Mesodermal cell (in vitro differentiated cells): Measurements from ENCODE around the gene UMODL1.

Experiments used
- H3K27ac ChIP-seq: 2 replicates; pipeline ENCODE4 v1.7.0; 2013; ENCODE audit warnings: mild to moderate bottlenecking, low read depth, low read length, moderate library complexity; ENCODE audit not compliant: severe bottlenecking
- H3K36me3 ChIP-seq: 2 replicates; pipeline ENCODE4 v1.7.1; 2013; ENCODE audit warnings: mild to moderate bottlenecking, low read length, moderate library complexity; ENCODE audit not compliant: control insufficient read depth, insufficient read depth
- H3K4me1 ChIP-seq: one replicate; pipeline ENCODE4 v1.7.1; 2013; ENCODE audit warnings: mild to moderate bottlenecking, low read length; ENCODE audit not compliant: insufficient read depth, control insufficient read depth, poor library complexity, severe bottlenecking
- H3K4me3 ChIP-seq: 2 replicates; pipeline ENCODE4 v1.7.0; 2013; ENCODE audit warnings: low read length, control low read depth, mild to moderate bottlenecking; ENCODE audit not compliant: insufficient read depth, poor library complexity, severe bottlenecking; ENCODE audit errors: extremely low read depth
- H3K9me3 ChIP-seq: 2 replicates; pipeline ENCODE4 v1.7.1; 2013; ENCODE audit warnings: mild to moderate bottlenecking, low read length, moderate library complexity; ENCODE audit not compliant: control insufficient read depth
- WGBS, 2 experiments: methylation state at CpG; one replicate each; pipeline ENCODE4 v1.1.5; 2013; ENCODE audit warnings: missing lambda C conversion rate in 2 of 2; ENCODE audit not compliant: insufficient coverage in 2 of 2; 5-methylcytosine and 5-hydroxymethylcytosine counted together

Gene UMODL1

GRCh38 chr21:42028766-42029425, 42.2 kb upstream of the UMODL1 start:
- Histone ChIP-seq H3K27ac (no peak overlapping the region), H3K4me1 (no peaks in the 10 kb centered on the region), H3K4me3 (no peak overlapping the region), H3K36me3 (no peaks in the 10 kb centered on the region), H3K9me3 (no peaks in the 10 kb centered on the region)
- WGBS, 2 experiments, result 86 to 90% methylated on average over 8 to 9 of the region's 9 CpGs

GRCh38 chr21:42030311-42030710, 40.8 kb upstream of the UMODL1 start:
- Histone ChIP-seq H3K27ac (no peak overlapping the region), H3K9me3 (no peaks in the 10 kb centered on the region), H3K4me3 (no peak overlapping the region), H3K36me3 (no peaks in the 10 kb centered on the region), H3K4me1 (no peaks in the 10 kb centered on the region)
- WGBS, 2 experiments, result 82 to 91% methylated on average over 3 to 4 of the region's 4 CpGs

DNA sequence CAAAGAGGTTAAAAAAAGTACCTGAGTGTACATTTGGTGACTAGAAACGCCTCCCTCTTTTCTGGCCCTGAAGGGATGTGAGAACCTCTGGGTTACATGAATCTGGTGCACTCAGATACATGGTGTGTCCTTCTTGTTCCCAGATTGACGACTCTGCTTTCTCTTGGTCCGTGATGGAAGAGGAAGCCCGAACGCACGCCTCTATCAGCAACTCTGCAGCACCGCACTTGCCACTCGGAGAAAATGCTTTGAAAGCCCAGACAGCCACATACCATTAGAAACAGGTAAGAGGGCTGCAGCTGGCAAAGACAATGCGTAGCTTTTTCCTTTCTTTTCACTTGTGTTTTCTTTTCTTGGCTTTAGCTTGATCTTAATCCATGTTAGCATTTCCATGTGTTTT, 39.9 kb upstream of the UMODL1 start:
- Histone ChIP-seq H3K4me3 (no peak overlapping the region), H3K4me1 (no peaks in the 10 kb centered on the region), H3K36me3 (no peaks in the 10 kb centered on the region), H3K27ac (no peak overlapping the region), H3K9me3 (no peaks in the 10 kb centered on the region)
- WGBS, 2 experiments, result 86 to 87% methylated on average over 8 to 9 of the region's 9 CpGs

DNA sequence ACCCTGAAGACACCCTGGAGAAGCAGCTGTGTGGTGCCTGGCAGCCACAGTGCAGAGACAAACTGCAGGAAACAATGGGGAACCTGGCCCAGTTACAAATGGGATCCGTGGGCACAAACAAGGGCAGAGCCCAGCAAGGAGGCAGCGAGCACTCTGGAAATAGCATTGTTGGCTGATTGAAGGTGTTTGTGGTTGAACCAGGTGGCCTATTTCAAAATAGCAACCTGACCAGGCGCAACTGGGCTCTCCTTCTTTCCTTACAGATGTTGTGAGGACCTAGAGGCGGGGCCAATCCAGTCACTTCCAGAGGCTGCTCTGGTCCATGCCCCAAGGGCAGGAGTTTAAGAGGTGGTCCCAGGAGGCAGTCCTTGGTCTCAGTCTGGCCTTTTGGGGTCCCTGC, 39.3 kb upstream of the UMODL1 start:
- Histone ChIP-seq H3K27ac (no peak overlapping the region), H3K4me1 (no peaks in the 10 kb centered on the region), H3K4me3 (no peak overlapping the region), H3K36me3 (no peaks in the 10 kb centered on the region), H3K9me3 (no peaks in the 10 kb centered on the region)
- 74 to 85% methylated on average over 3 to 4 of the region's 4 CpGs for WGBS, 2 experiments

GRCh38 chr21:42032266-42032665, 38.9 kb upstream of the UMODL1 start:
- Histone ChIP-seq H3K4me1 (no peaks in the 10 kb centered on the region), H3K9me3 (no peaks in the 10 kb centered on the region), H3K36me3 (no peaks in the 10 kb centered on the region), H3K27ac (no peak overlapping the region), H3K4me3 (no peak overlapping the region)
- 95% methylated on average over 2 of the region's 2 CpGs; no CpG with 5 or more reads in 1 of the 2 experiments for WGBS, 2 experiments

DNA sequence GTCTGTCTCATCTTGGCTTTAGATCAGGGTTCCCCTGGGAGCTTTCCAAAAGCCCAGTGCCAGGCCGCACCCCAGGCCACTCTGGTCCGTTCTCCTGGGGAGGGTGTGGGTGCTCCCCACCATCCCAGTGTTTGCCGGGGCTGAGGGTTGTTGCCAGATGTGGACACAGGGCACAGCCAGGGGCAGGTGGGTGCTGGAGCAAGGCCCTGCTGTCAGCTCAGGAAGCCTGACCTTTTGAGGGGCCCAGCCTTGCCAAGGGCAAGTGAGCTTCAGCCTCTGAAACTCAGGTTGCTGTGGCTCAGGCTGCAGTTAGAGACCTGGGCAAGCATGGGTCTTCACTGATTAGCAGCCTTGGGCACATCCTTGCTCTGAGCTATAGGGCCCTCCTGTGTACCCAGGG, 38.1 kb upstream of the UMODL1 start:
- Histone ChIP-seq H3K36me3 (no peaks in the 10 kb centered on the region), H3K4me1 (no peaks in the 10 kb centered on the region)
- 88 to 100% methylated on average over 1 to 3 of the region's 3 CpGs for WGBS, 2 experiments

GRCh38 chr21:42036313-42036712, 34.8 kb upstream of the UMODL1 start:
- Histone ChIP-seq H3K36me3 (no peaks in the 10 kb centered on the region), H3K9me3 (no peaks in the 10 kb centered on the region), H3K4me3 (no peak overlapping the region), H3K4me1 (peaks cover 20% of the 10 kb centered on the region), H3K27ac (no peak overlapping the region)
- 71 to 94% methylated on average over 1 to 2 of the region's 2 CpGs for WGBS, 2 experiments

More for the DNA sequence above, 38.1 kb upstream of the UMODL1 start:
- H3K4me3 ChIP-seq, result no peak overlapping the region
- no peaks in the 10 kb centered on the region for H3K9me3 ChIP-seq
- H3K27ac ChIP-seq, result no peak overlapping the region

DNA sequence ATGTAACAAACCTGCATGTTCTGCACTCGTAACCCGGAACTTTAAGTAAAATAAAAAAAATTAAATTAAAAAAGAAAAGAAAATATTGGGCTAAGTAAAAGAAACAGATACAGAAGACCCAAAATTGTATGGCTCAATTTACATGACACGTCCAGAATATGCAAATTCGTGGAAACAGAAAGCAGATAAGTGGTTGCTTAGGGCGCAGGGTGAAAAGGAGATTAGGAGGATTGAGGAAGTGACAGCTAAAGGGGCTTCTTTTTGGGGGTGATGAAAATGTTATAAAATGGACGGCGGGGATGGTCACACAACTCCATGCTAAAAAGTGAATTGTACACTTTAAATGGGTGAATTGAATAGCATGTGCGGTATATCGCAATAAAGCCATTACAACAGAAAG, 33.6 kb upstream of the UMODL1 start:
- Histone ChIP-seq H3K4me3 (no peak overlapping the region), H3K36me3 (no peaks in the 10 kb centered on the region), H3K9me3 (no peaks in the 10 kb centered on the region), H3K27ac (peak overlapping the region; percentile 16), H3K4me1 (peaks cover 24% of the 10 kb centered on the region)
- WGBS, 2 experiments, result 93 to 94% methylated on average over 6 to 7 of the region's 9 CpGs

GRCh38 chr21:42037943-42038342, 33.2 kb upstream of the UMODL1 start:
- Histone ChIP-seq H3K27ac (peak overlapping the region; percentile 16), H3K4me1 (peaks cover 24% of the 10 kb centered on the region), H3K4me3 (no peak overlapping the region), H3K9me3 (no peaks in the 10 kb centered on the region), H3K36me3 (no peaks in the 10 kb centered on the region)
- whole genome bisulfite sequencing, 2 experiments, result 84 to 100% methylated on average over 1 to 11 of the region's 12 CpGs

- Histone ChIP-seq H3K36me3 (no peaks in the 10 kb centered on the region), H3K4me1 (peaks cover 24% of the 10 kb centered on the region), H3K4me3 (no peak overlapping the region), H3K27ac (no peak overlapping the region), H3K9me3 (no peaks in the 10 kb centered on the region)
- 89 to 91% methylated on average over 10 of the region's 10 CpGs for WGBS, 2 experiments
Observed at GRCh38 chr21:42038393-42038792, 32.7 kb upstream of the UMODL1 start.

DNA sequence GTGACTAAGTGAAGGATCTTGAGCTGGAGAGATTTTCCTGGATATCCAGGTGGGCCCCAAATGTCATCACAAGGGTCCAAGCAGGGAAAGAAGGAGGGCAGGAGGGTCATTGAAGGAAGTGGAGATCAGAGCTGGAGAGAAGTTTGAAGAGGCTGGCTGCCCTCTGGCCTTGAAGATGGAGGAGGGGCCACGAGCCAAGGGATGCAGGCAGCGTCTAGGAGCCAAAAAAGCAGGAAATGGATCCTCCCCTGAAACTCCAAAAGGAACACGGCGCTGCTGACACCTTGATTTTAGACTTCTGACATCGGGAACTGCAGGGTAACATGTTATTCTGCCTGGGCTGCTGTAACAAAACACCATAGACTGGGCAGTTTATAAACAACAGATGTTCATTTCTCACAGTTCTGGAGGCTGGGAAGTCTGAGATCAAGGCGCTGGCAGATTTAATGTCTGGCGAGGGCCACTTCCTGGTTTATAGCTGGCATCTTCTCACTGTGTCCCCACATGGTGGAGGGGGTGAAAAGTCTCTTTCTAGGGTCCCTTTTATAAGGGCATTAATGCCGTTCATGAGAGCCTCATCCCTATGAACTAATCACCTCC, 32.2 kb upstream of the UMODL1 start:
- Histone ChIP-seq H3K27ac (no peak overlapping the region), H3K4me3 (no peak overlapping the region), H3K4me1 (peaks cover 24% of the 10 kb centered on the region), H3K36me3 (no peaks in the 10 kb centered on the region), H3K9me3 (no peaks in the 10 kb centered on the region)
- 94% methylated on average over 5 of the region's 8 CpGs for WGBS, 2 experiments
